SH-SY5Y (cell line): ENCODE data around the gene RNH1.

ENCODE experiments used
- GATA2 ChIP-seq: IDR thresholded peaks from 2 replicates; pipeline ENCODE4 v1.6.1; 2011; ENCODE audit warnings: mild to moderate bottlenecking, low read depth, low read length
- GATA3 ChIP-seq: IDR thresholded peaks from 2 replicates; pipeline ENCODE4 v1.6.1; 2011; ENCODE audit warnings: low read depth, mild to moderate bottlenecking, low read length, moderate library complexity

RNH1 gene

GRCh38 chr11:531919-532526 lies 25.0 kb upstream of the RNH1 start:
- TF ChIP-seq GATA2: no peak
- TF ChIP-seq GATA3: no peak

- TF ChIP-seq GATA3 (no peak), GATA2 (no peak)
These were observed 24.2 kb upstream of the RNH1 start for GRCh38 chr11:530960-531831.

GRCh38 chr11:529728-530411 lies 22.8 kb upstream of the RNH1 start:
- no peak for TF ChIP-seq GATA2
- no peak for TF ChIP-seq GATA3

- no peak for TF ChIP-seq GATA2
- no peak for TF ChIP-seq GATA3
These were observed 22.0 kb upstream of the RNH1 start for GRCh38 chr11:528815-529727.

- TF ChIP-seq GATA2 (no peak), GATA3 (no peak)
These were observed 21.2 kb upstream of the RNH1 start for GRCh38 chr11:528166-528814.

GRCh38 chr11:526192-526591 lies 19.1 kb upstream of the RNH1 start:
- no peak for TF ChIP-seq GATA2
- no peak for TF ChIP-seq GATA3

- no peak for TF ChIP-seq GATA3
- TF ChIP-seq GATA2: no peak
These were observed 14.2 kb upstream of the RNH1 start for GRCh38 chr11:521177-521688.

- TF ChIP-seq GATA3: no peak
- TF ChIP-seq GATA2: no peak
These were observed 13.6 kb upstream of the RNH1 start for GRCh38 chr11:520428-521176.

- TF ChIP-seq GATA3: no peak
- TF ChIP-seq GATA2: no peak
These were observed 11.6 kb upstream of the RNH1 start for GRCh38 chr11:518463-519202.

GRCh38 chr11:516400-516799 lies 9.4 kb upstream of the RNH1 start:
- TF ChIP-seq GATA2: no peak
- no peak for TF ChIP-seq GATA3

GRCh38 chr11:515131-515530 lies 8.1 kb upstream of the RNH1 start:
- TF ChIP-seq GATA2: no peak
- TF ChIP-seq GATA3: no peak

- TF ChIP-seq GATA3 (no peak), GATA2 (no peak)
These were observed 7.6 kb upstream of the RNH1 start for GRCh38 chr11:514606-515005.
